Stimulated activated CD8-positive, alpha-beta memory T cell treated with anti-CD3 and anti-CD28 coated beads, Interleukin-7, amount 100 ng/mL, for 1 hour (primary cell): ENCODE data around the gene PEX3.
"Not testable (repeated sequence)": the region's sequence is repeated elsewhere in the genome, so short reads cannot be mapped to it uniquely, and the experiment has no call there.

ENCODE experiments used
- DNase-seq, 2 donors: peaks; one replicate each; pipeline ENCODE4 v3.0.0-alpha.2; 2020; ENCODE audit warnings: low read depth in 2 of 2

The PEX3 gene

GRCh38 chr6:143450453-143451371 is at the start of gene PEX3, which contains the start of gene ADAT2:
PEX3 (plus strand) TSS chr6:143450805; CDS start chr6:143451043, 238 bp downstream.
ADAT2 (minus strand) TSS chr6:143450695; CDS start chr6:143450658, 37 bp downstream.
- DNase-seq: peak; percentile 80 to 85

- no peak for DNase-seq
Measured at GRCh38 chr6:143401068-143401446, 49.5 kb upstream of the PEX3 start.

- DNase-seq: no peak
Measured at GRCh38 chr6:143401636-143402370, 48.8 kb upstream of the PEX3 start.

DNA sequence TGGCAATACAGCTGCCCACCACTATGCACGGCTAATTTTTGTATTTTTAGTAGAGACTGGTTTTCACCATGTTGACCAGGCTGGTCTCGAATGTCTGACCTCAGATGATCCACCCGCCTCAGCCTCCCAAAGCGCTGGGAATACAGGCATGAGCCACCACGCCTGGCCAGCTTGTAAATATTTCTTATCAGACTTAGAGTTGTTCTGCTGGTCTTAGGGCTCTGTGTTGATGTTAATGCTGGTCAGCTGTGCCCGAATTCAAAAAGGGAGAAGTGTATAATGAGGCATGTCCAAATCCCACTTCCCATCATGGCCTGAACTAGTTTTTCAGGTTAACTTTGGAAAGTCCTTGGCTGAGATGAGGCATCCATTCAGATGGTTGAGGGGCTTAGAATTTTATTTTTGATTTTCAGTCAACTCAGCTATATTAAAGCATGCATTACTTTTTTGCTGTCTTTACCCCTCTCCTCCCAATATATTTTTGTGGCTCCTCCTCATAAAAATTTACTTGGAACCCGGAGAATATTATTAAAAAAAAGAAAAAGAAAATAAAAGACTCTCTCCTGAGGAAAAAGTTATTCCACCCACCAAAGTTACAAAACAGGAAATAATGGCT is 47.8 kb upstream of the PEX3 start:
- no peak for DNase-seq

DNA sequence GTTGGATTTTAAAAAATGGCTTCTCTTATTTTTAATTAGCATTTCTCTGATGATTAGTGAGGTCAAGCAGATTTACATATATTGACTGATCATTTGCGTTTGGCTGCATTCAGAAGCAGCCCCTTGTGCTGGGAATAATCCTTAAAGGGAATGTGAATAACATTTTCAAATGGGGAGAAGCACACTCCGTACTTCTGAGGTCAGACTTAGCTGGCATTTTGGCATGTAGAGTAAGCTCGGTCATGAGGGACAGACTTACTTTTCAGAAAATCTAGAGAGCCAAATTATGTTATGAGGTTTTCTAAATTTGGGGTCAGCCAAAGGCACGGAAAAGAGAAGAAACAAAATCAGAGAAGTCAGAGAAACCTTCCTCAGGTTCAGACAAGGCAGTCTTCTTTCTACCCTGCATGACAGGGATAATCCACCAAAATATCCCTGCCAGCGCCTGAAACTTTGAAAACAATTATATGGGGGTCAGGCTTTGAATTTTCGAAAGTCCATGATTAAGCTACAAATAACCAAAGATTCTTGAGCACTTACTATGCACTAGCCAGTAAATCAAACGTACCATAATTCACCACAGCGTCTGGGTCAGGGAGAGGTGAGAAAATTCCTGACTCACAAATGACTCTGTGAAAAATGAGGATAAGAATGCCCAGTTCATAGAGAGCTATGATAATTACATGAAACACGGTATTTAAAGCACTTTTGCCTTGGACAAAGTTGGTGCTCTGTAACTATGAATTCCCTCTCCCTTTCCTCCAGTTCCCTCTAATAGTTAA is 45.0 kb upstream of the PEX3 start:
- DNase-seq: no peak

GRCh38 chr6:143406673-143407072 is 43.9 kb upstream of the PEX3 start:
- DNase-seq: no peak

GRCh38 chr6:143408151-143408786 is 42.3 kb upstream of the PEX3 start:
- no peak for DNase-seq

GRCh38 chr6:143408787-143409162 is 41.8 kb upstream of the PEX3 start:
- no peak for DNase-seq

DNA sequence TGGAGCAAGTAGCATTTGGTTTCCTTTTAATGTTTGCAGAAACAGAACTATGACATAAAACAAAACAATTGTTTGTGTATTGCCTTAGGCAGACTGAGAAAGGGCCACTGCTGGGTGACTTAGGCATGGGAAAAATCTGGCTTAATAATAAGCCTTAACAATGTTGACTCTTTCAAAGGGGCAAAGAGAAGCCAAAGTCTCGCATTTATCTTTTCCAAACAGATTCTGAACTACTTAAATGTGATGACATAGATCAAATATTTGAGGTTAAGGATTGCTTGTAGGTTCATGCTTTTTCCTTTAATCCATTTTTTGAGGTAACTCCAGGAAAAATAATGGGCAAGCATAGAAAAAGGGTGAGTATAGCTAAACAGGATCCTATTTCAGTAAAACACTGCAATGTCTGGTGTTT is 39.7 kb upstream of the PEX3 start:
- no peak for DNase-seq

DNA sequence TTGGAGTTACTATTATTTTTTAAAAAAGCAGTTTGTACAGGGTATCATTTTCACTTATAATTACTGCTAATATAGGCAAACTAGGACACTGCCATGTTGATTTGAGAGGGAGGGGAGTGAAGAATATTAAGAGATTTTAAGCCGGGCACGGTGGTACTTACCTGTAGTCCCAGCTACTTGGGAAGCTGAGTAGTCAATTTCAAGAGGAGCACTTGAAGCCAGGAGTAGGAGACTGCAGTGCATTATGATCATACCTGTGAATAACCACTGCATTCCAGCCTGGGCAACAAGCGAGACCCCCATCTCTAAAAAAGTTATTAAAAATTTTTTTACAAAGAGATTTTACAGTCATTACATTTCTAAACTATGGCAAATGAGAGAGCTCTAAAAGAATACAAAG is 35.8 kb upstream of the PEX3 start:
- no peak for DNase-seq

DNA sequence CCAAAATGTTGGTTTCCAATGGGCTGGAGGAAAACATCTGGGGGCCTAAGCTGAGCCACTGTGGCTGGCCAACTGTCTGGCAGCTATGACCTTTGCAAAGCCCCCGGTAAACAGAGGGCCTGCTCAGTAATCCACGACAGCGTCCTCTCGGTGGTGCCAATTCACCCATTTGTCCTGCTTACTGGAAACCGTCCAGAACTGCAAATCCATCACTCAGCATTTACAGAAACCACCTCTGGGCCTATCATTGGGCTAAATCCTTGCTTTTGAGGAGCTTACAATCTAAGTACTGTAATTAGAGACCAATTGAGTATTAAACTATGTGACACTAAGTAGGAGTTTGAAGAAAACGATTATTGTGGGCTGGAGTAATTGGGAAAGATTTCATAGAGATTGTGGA is 31.1 kb upstream of the PEX3 start:
- no peak for DNase-seq

DNA sequence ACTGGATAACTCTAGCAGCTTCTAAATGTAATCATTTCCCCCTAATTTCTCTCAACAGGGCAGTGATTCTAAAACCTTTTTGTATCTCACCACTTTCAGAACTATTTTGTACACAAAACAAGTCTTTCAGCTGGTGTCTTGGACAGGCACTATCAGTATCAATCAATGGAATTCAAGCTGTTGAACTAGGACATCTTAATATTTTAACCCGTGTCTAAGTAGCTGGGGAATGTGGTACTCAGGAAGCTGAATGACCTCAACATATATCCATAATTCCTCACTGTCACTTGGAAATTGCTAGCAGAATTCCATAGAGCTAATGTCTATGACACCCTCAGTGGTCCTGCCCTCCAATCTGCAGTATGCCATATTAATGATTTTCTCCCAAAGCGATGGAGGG is 24.6 kb upstream of the PEX3 start:
- no peak for DNase-seq

GRCh38 chr6:143427109-143427817 is 23.3 kb upstream of the PEX3 start:
- peak; percentile 40 to 46 for DNase-seq

DNA sequence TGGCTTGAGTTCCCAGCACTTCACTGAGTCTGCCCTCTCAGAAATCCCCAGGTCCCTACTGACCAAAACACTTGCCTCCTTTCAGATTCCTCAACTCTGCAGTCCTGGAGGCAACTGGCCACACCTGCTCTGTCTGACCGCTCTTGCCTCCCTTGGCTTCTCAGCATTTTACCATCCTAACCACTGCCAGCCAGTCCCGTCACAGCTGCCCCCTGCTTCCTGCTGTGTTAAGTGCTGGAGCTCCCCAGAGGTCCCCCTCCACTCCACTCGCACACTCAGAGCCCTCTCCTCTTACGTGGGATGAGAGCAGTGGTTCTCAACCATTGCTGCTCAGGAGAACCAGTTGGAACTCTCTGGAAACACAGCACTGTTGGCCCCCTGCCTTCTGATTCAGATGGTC is 20.6 kb upstream of the PEX3 start:
- no peak for DNase-seq

DNA sequence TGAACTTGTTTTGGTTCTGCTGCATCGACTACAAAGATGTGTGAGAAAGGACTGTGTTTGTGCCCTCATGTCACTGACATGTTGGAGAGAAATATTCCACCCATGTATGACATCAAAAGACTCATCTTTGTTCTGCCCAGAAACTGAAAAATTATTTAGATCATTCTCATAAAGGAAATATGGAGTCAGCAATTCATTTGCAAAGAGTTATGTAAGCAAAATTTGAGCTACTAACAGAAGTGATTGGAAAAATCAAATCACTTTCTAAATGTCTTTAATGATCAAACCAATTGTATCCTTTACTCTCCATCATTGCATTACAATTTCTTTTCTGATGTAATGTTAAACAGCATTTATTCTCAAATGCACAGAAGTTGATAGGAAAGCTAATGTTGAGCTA is 19.4 kb upstream of the PEX3 start:
- no peak for DNase-seq

DNA sequence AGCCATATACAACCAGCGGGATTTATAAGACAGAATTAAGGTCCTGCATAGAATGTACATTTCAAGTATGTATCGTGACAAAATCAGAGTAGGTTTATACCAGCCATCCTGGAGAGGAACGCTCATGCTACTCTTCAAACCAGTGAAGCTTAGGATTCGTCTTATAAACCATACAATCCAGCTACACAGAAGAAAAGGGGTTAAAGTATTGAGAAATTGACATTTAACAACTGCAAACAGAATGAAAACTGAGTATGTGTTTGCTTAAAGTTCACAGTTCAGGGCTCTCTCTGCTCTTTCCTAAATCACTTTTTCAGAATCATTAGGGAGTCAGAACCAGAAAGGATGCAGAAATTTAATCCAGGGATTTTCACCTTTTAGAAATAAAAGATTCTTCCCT is 18.0 kb upstream of the PEX3 start:
- no peak for DNase-seq

DNA sequence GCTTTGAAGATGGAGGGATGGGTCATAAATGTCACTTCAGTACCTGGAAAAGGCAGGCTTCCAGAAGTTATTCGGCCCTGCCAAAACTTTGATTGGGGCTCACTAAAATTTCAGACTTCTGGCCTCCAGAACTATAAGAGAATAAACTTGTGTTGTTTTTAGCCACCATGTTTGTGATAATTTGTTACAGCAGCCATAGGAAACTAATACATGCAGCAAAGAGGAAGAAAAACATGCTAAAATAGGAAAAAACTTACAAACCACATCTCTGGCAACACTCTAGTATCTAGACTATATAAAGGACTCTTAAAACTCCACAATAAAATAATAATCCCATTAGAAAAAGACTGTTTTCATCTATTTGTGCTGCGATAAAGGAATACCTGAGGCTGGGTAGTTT is 9.6 kb upstream of the PEX3 start:
- DNase-seq: no peak

GRCh38 chr6:143441680-143442545 is 8.7 kb upstream of the PEX3 start:
- no peak for DNase-seq

- DNase-seq: no peak
Measured at GRCh38 chr6:143443096-143443495, 7.5 kb upstream of the PEX3 start.

GRCh38 chr6:143447865-143448264 is 2.7 kb upstream of the PEX3 start:
- not testable (repeated sequence) for DNase-seq
